Measurements from ENCODE around the gene OR4D1.
A peak's percentile ranks its signal among the peaks of the same experiment; 100 is the strongest.

Gene OR4D1

GRCh38 chr17:58172369-58173071 is 24.3 kb downstream of the OR4D1 start:
- Histone ChIP-seq H3K4me1 (ENCODE audit: low read length) (no peaks in the 10 kb centered on the region), H3K4me2 (ENCODE audit: low read length) (peak overlapping the region; percentile 23; the same call in 1 of the 2 replicates), H2AFZ (ENCODE audit: low read depth, low read length) (peak overlapping the region; percentile 87), H3K9me3 (ENCODE audit: insufficient read depth, low read length) (no peaks in the 10 kb centered on the region), H3K4me3 (ENCODE audit: low read length) (no peak overlapping the region), H3K9ac (ENCODE audit: low read length) (no peak overlapping the region), H3K79me2 (ENCODE audit: low read length) (no peaks in the 10 kb centered on the region), H3K27ac (ENCODE audit: low read length) (no peak overlapping the region), H4K20me1 (ENCODE audit: insufficient read depth, low read length) (no peaks in the 10 kb centered on the region), H3K27me3 (ENCODE audit: low read depth, low read length) (peaks cover 33% of the 10 kb centered on the region), H3K36me3 (replicated peaks; ENCODE audit: low read depth, low read length) (no peaks in the 10 kb centered on the region)
- TF ChIP-seq EZH2phosphoT487 (IDR thresholded peaks at IDR 0.05; ENCODE audit: low read depth), result no peak
- peak; percentile 64 for TF ChIP-seq CTCF (IDR thresholded peaks at IDR 0.05; ENCODE audit: low read depth, low read length)

- Histone ChIP-seq H2AFZ (ENCODE audit: low read depth, low read length) (no peak overlapping the region), H3K36me3 (replicated peaks; ENCODE audit: low read depth, low read length) (no peaks in the 10 kb centered on the region), H3K4me3 (ENCODE audit: low read length) (no peak overlapping the region), H3K9me3 (ENCODE audit: insufficient read depth, low read length) (no peaks in the 10 kb centered on the region), H3K4me1 (ENCODE audit: low read length) (no peaks in the 10 kb centered on the region), H3K79me2 (ENCODE audit: low read length) (no peaks in the 10 kb centered on the region), H3K27ac (ENCODE audit: low read length) (no peak overlapping the region), H3K9ac (ENCODE audit: low read length) (no peak overlapping the region), H4K20me1 (ENCODE audit: insufficient read depth, low read length) (no peaks in the 10 kb centered on the region), H3K27me3 (ENCODE audit: low read depth, low read length) (peaks cover 24% of the 10 kb centered on the region), H3K4me2 (ENCODE audit: low read length) (no peak overlapping the region)
- TF ChIP-seq CTCF (IDR thresholded peaks at IDR 0.05; ENCODE audit: low read depth, low read length) (no peak), EZH2phosphoT487 (IDR thresholded peaks at IDR 0.05; ENCODE audit: low read depth) (no peak)
Observed at GRCh38 chr17:58174871-58175270, 26.7 kb downstream of the OR4D1 start.

GRCh38 chr17:58176200-58176599 is 28.0 kb downstream of the OR4D1 start:
- no peak overlapping the region for H3K4me2 ChIP-seq (ENCODE audit: low read length)
- no peak overlapping the region for H3K9ac ChIP-seq (ENCODE audit: low read length)
- no peak overlapping the region for H3K27ac ChIP-seq (ENCODE audit: low read length)
- no peak overlapping the region for H2AFZ ChIP-seq (ENCODE audit: low read depth, low read length)
- H3K4me1 ChIP-seq (ENCODE audit: low read length), result no peaks in the 10 kb centered on the region
- no peaks in the 10 kb centered on the region for H4K20me1 ChIP-seq (ENCODE audit: insufficient read depth, low read length)
- no peaks in the 10 kb centered on the region for H3K79me2 ChIP-seq (ENCODE audit: low read length)
- TF ChIP-seq CTCF (IDR thresholded peaks at IDR 0.05; ENCODE audit: low read depth, low read length) (no peak), EZH2phosphoT487 (IDR thresholded peaks at IDR 0.05; ENCODE audit: low read depth) (no peak)
- H3K4me3 ChIP-seq (ENCODE audit: low read length), result no peak overlapping the region
- no peaks in the 10 kb centered on the region for H3K9me3 ChIP-seq (ENCODE audit: insufficient read depth, low read length)
- H3K27me3 ChIP-seq (ENCODE audit: low read depth, low read length), result peaks cover 21% of the 10 kb centered on the region
- no peaks in the 10 kb centered on the region for H3K36me3 ChIP-seq (replicated peaks; ENCODE audit: low read depth, low read length)

GRCh38 chr17:58181796-58182195 is 33.6 kb downstream of the OR4D1 start:
- H3K79me2 ChIP-seq (ENCODE audit: low read length), result no peaks in the 10 kb centered on the region
- H3K9ac ChIP-seq (ENCODE audit: low read length), result no peak overlapping the region
- no peaks in the 10 kb centered on the region for H4K20me1 ChIP-seq (ENCODE audit: insufficient read depth, low read length)
- H3K27ac ChIP-seq (ENCODE audit: low read length), result no peak overlapping the region
- H3K4me1 ChIP-seq (ENCODE audit: low read length), result no peaks in the 10 kb centered on the region
- no peaks in the 10 kb centered on the region for H3K9me3 ChIP-seq (ENCODE audit: insufficient read depth, low read length)
- H3K27me3 ChIP-seq (ENCODE audit: low read depth, low read length), result peaks cover 4% of the 10 kb centered on the region; the same call in 1 of the 2 replicates
- H3K4me2 ChIP-seq (ENCODE audit: low read length), result no peak overlapping the region
- H3K36me3 ChIP-seq (replicated peaks; ENCODE audit: low read depth, low read length), result no peaks in the 10 kb centered on the region
- TF ChIP-seq CTCF (IDR thresholded peaks at IDR 0.05; ENCODE audit: low read depth, low read length) (no peak), EZH2phosphoT487 (IDR thresholded peaks at IDR 0.05; ENCODE audit: low read depth) (no peak)
- no peak overlapping the region for H2AFZ ChIP-seq (ENCODE audit: low read depth, low read length)
- H3K4me3 ChIP-seq (ENCODE audit: low read length), result no peak overlapping the region

Data from OCI-LY3 (cell line).